GM21529 (cell line): ENCODE measurements around the gene MCEE.
A peak's percentile ranks its signal among the peaks of the same experiment; 100 is the strongest.
"Not testable (repeated sequence)": the region's sequence is repeated elsewhere in the genome, so short reads cannot be mapped to it uniquely, and the experiment has no call there.

ENCODE experiments used
- ATAC-seq: cut with Tn5 transposase; IDR thresholded peaks from one replicate; pipeline ENCODE4 v1.9.1; 2021; ENCODE audit not compliant: unreplicated experiment

MCEE gene

GRCh38 chr2:71083752-71084312, 46.2 kb downstream of the MCEE start:
- ATAC-seq: not testable (repeated sequence)

GRCh38 chr2:71083297-71083696, 46.7 kb downstream of the MCEE start:
- ATAC-seq: not testable (repeated sequence)

- peak; percentile 58 for ATAC-seq
Observed at GRCh38 chr2:71082402-71083252, 47.4 kb downstream of the MCEE start.

GRCh38 chr2:71078624-71079023, 51.4 kb downstream of the MCEE start:
- ATAC-seq: no peak

DNA sequence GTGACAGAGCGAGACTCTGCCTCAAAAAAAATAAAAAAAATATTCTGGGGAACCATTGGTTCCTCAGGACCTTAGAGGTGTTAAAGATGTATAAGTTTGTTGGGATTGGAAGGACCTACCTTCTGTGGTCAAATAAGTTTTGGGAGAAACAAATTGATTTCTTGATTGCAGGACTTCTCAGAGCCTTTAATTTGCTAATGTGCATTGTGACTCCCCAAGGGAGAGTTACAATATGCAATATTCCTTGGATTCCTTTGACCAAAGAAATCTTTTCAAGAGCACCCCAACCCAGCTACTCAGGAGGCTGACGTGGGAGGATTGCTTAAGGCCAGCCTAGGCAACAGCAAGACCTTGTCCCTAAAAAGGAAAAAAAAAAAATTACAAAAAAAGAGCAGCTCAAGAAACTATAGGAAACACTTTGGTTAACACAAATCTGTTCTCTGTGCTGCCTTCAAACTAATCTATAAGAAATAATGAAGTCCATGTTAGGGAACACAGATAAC, 55.1 kb downstream of the MCEE start:
- no peak for ATAC-seq

DNA sequence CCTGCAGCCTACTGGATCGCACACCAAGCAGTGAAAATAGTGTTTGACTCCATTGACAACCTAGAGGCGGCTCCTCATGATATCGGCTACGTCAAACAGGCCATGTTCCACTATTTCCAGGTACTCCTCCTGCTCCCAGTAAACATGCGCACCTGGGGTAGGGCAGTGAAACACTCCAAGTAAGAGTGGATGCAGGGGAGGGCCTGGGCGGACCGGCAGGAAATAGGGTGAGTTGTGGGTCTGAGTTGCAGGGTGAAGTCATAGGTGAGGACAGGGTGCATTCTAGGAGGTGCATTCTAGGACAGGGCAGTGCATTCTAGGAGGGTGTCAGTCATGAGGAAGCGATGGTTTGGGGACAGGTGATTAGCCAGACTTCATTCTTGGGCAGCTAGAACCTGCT, 56.6 kb downstream of the MCEE start:
- ATAC-seq: no peak

DNA sequence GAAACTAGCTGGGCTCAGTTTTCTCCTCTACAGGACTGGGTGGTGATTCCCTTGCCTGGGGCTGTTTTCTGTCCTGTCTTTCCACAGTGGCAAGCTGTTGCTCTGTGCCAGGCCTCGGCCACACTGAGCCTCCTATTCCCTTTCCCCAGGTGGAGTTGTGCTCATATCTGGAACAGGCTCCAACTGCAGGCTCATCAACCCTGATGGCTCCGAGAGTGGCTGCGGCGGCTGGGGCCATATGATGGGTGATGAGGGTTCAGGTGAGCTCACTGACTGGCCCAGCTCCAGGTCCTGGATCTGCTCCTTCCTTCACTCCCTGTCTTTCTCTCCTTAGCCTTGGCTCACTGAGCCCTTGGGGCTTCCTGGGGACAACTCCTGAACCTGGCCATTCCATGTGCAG, 57.5 kb downstream of the MCEE start:
- no peak for ATAC-seq

DNA sequence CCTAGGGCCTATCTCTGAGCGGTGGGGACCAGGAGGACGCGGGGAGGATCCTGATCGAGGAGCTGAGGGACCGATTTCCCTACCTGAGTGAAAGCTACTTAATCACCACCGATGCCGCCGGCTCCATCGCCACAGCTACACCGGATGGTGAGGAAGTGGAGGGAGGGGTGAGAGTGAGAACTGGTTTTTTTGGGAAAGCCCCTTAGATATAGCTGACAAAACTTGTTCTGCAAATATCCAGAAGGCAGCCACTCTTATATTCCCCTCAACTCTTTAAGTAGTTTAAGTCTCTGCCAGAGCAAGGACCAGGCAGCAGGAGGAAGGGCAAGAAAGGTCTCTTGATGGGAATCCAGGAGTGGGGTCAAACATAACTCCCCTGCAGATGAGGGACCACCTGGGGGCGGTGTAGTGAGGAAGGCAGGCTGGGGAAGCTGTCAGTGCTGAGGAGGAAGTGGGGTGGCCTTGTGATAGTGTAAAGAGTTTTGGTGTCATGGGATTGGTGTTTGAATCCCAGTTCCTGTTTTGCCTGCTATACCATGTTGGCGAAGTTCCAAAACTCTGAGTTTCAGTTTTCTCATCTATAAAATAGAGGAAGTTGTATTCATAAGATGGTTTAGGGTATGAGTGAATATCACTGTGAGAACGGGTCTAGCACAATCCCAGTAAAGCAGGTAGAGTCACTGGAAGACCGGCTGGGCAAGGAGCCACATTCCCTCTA, 58.2 kb downstream of the MCEE start:
- peak; percentile 48 for ATAC-seq

GRCh38 chr2:71070294-71071093, 59.5 kb downstream of the MCEE start:
- no peak for ATAC-seq

GRCh38 chr2:71069376-71069775, 60.7 kb downstream of the MCEE start:
- ATAC-seq: no peak

DNA sequence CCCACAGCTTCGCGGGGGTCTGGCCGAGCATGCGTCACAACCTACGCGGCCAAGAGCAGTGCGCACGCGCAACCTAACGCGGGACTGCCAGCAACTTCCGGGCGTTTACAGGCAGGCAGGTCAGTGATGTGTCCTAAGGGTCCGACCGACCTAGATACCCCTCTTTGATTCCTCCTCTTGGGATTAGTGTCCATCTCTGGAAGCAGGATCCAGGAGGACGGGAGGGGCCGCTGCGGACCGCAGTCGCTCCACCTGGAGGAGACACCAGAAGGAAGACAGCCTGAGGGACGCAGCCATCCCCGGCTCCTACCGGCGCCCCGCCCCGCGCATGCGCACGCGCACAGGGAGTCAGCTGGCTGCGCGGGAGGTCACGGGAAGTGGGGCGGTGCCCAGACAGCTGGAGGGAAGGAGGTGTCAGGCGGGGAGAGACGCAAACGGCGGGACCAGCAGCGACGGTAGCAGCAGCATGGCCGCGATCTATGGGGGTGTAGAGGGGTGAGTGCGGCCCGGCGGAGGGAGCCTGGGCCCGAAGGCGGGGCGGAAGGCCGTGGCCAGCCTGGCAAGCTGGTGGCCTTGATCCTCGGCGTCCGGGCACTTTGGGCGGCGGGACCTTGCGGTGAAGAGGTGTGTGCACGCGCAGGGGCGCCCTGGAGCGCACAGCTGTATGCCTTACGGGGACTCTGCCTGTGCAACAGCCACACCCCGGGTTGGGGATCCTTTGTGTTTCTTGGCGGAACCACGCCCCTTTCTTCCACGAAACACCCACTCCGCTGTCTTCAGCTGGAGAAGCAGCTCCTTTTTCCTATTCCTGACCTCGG, 61.6 kb downstream of the MCEE start, which contains the start of gene NAGK:
NAGK (plus strand) TSS at position 431 of the 818 bp plus-strand sequence; CDS start at position 467, 36 bp downstream.
- ATAC-seq: peak; percentile 55

DNA sequence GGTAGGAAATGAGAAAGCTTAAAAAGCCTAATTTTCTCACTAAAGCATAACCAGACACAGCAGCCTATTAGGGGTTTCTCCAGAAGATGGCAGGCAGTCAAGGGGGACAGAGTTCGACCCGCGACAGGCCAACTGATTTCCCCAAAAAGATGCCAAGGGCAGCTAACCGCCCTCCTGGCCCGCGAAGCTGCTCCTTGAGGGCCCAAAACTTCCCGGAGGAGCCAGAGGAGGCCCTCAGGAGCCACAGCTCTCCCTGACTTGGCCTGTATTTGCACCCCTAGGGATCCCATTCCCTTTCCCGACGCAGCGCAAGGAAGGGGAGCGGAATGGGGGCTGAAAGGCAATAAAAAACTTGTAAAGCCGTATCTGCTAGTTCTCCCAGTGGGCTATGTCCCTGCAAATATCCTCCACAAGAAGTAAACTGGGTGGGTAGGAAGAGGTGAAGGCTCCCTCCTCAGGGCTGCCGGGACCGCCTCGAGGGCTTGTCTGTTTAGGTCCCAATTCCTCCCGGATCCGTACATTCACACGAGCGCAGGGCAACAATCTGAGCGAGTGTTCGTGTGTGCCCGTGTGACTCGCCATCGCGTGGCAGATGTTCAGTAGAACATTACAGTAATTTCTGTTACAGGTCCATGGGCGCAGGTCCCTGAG, 62.3 kb downstream of the MCEE start:
- peak; percentile 1 for ATAC-seq

DNA sequence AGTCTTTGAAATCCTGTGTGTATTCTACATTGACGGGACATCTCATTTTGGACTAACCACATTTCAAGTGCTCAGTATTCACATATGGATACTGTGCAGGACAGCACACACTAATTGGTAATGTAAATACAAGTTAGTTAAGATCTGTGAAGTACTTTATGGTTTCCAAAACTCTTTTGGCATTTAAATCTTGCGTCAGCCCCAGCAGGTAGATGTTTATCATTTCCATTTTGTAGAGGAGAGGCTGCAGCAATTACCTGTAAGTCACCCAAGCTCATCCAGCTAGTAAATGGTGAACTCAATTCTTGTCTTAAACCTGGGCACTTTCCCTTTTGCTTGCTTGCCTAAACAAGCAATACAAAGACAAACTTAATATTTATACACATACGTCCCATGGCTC, 63.2 kb downstream of the MCEE start:
- ATAC-seq: no peak

GRCh38 chr2:71064754-71065621, 65.0 kb downstream of the MCEE start:
- peak; percentile 25 for ATAC-seq

DNA sequence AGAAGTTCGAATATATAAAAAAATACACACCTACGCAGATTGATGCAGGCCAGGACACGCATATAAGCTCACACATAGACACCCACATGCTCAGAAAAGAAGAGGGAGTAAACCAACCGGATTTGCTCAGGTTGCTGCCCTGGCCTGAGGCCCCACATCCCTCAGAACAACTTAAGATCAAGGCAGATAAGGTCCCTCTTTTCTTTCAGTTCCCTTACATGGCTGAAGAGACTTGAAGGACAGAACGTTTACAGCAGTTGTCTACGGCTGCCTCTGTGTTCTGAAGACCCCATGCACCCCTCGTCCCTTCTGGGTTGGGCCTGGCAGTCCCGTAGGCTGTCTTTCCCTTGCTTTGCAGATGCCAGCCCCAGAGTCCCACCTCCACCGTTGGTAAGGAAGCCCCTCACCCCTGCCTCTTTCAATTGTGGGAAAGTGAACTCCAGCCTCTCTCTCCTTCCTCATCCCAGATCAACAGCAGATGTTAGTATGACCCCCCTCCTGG, 65.9 kb downstream of the MCEE start:
- no peak for ATAC-seq

- ATAC-seq: no peak
Observed at GRCh38 chr2:71063216-71063615, 66.8 kb downstream of the MCEE start.

- no peak for ATAC-seq
Observed at GRCh38 chr2:71060871-71061270, 69.2 kb downstream of the MCEE start.

DNA sequence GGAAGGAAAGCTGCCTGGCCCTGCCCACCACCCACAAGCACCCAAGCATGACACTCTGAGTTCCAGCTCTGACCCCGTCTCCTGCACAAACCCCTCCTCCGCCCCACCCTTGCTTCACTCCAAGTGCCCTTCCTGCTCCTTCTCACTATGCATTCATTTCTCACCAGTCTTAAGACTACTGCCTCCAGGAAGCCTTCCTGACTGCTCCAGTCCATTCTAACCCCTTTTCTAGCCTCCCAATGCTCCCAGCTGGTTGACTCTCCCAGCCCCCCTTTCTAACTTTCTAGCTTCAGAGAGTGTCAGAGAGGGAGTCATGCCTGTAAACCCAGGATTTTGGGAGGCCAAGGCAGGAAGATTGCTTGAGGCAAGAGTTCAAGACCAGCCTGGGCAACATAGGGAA, 69.8 kb downstream of the MCEE start:
- no peak for ATAC-seq
